Measurements from ENCODE around the gene DPF3.

The DPF3 gene

DNA sequence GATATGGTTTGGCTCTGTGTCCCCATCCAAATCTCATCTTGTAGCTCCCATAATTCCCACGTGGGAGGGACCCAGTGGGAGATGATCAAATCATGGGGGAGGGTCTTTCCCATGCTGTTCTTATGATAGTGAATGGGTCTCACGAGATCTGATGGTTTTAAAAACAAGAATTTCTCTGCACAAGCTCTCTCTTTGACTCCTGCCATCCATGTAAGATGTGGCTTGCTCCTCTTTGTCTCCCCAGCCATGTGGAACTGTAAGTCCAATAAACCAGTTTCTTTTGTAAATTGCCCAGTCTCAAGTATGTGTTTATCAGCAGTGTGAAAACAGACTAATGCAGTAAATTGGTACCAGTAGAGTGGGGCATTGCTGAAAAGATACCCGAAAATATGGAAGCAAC, 146.2 kb downstream of the DPF3 start:
- H3K4me3 ChIP-seq (ENCODE audit: low read length), result no peak overlapping the region
- no peak for DNase-seq (ENCODE audit: low read depth)
- TF ChIP-seq CTCF (IDR thresholded peaks at IDR 0.05; ENCODE audit: insufficient read depth, low read depth, low read length, missing control alignments), result no peak

GRCh38 chr14:72745991-72746980, 147.6 kb downstream of the DPF3 start:
- DNase-seq (ENCODE audit: low read depth), result peak; percentile 29
- H3K4me3 ChIP-seq (ENCODE audit: low read length), result no peak overlapping the region
- no peak for TF ChIP-seq CTCF (IDR thresholded peaks at IDR 0.05; ENCODE audit: insufficient read depth, low read depth, low read length, missing control alignments)

- no peak for TF ChIP-seq CTCF (IDR thresholded peaks at IDR 0.05; ENCODE audit: insufficient read depth, low read depth, low read length, missing control alignments)
- H3K4me3 ChIP-seq (ENCODE audit: low read length), result no peak overlapping the region
- peak; percentile 72 for DNase-seq (ENCODE audit: low read depth)
These were observed 148.4 kb downstream of the DPF3 start for GRCh38 chr14:72745546-72745945.

GRCh38 chr14:72744416-72745120, 149.3 kb downstream of the DPF3 start:
- no peak for TF ChIP-seq CTCF (IDR thresholded peaks at IDR 0.05; ENCODE audit: insufficient read depth, low read depth, low read length, missing control alignments)
- no peak overlapping the region for H3K4me3 ChIP-seq (ENCODE audit: low read length)
- no peak for DNase-seq (ENCODE audit: low read depth)

GRCh38 chr14:72743626-72744025, 150.3 kb downstream of the DPF3 start:
- TF ChIP-seq CTCF (IDR thresholded peaks at IDR 0.05; ENCODE audit: insufficient read depth, low read depth, low read length, missing control alignments), result no peak
- DNase-seq (ENCODE audit: low read depth), result no peak
- no peak overlapping the region for H3K4me3 ChIP-seq (ENCODE audit: low read length)

DNA sequence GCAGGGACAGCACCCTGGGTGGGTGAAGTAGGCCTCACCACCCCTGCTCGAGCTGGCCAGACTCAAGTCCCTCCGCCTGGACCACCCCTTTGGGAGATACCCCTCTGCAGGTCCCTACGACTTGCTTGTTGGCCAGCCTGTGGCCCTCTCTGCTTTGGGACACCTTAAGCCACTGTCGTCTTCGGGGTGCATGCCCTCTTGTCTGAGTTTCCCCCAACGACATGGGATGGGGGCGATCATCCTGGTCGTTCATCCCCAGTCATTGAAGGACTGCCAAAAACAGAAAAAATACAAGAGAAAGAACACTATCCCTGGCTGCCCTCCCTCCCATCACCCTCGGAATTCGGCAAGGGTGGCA, 151.1 kb downstream of the DPF3 start:
- no peak overlapping the region for H3K4me3 ChIP-seq (ENCODE audit: low read length)
- no peak for TF ChIP-seq CTCF (IDR thresholded peaks at IDR 0.05; ENCODE audit: insufficient read depth, low read depth, low read length, missing control alignments)
- DNase-seq (ENCODE audit: low read depth), result no peak
